ENCODE measurements around the gene HOXB2. TPM values are rescaled to one million over a fixed set of nuclear protein-coding genes. Genes with fewer than 3 reads are reported as not detected.

The HOXB2 gene
- total RNA-seq, 1 experiment from 2014 or later, result not detected

DNA sequence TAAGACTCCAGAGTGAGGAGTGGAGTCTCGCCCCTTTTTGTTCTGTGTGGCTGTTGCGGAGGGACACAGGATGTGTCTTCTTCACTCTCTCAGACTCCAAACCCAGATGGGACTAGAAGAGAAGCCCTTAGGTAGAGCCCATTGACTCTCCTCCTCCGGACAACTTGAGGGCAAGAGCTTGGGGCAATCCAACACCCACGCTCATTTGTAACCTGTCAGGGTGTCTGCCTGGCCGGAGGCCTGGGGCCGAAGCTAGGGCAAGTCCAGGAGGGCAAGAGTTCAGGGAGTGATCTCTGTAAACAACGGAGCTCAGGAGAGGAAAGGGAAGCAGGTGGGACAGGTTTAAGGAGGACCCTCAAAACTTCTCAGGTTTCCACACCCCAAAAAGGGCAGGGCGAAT lies 12.6 kb downstream of the HOXB2 start:
- H2AFZ ChIP-seq (ENCODE audit: low read length), result no peak overlapping the region
- no peak overlapping the region for H3K56ac ChIP-seq (ENCODE audit: insufficient read length, low read depth, low read length)
- no peaks in the 10 kb centered on the region for H3K79me2 ChIP-seq (ENCODE audit: insufficient read depth, low read length)
- H2BK5ac ChIP-seq (ENCODE audit: insufficient read length, low read length), result no peak overlapping the region
- H3K23ac ChIP-seq (ENCODE audit: insufficient read length, low read depth, low read length), result no peak overlapping the region
- no peak overlapping the region for H2AK5ac ChIP-seq (ENCODE audit: insufficient read length, low read length)
- no CpG with 5 or more reads among the region's 8 CpGs for WGBS (ENCODE audit: extremely low coverage, insufficient read length, low lambda C conversion rate)
- H3K9me3 ChIP-seq (ENCODE audit: control insufficient read depth, low read depth, low read length), result no peaks in the 10 kb centered on the region
- TF ChIP-seq, protein P1, sequence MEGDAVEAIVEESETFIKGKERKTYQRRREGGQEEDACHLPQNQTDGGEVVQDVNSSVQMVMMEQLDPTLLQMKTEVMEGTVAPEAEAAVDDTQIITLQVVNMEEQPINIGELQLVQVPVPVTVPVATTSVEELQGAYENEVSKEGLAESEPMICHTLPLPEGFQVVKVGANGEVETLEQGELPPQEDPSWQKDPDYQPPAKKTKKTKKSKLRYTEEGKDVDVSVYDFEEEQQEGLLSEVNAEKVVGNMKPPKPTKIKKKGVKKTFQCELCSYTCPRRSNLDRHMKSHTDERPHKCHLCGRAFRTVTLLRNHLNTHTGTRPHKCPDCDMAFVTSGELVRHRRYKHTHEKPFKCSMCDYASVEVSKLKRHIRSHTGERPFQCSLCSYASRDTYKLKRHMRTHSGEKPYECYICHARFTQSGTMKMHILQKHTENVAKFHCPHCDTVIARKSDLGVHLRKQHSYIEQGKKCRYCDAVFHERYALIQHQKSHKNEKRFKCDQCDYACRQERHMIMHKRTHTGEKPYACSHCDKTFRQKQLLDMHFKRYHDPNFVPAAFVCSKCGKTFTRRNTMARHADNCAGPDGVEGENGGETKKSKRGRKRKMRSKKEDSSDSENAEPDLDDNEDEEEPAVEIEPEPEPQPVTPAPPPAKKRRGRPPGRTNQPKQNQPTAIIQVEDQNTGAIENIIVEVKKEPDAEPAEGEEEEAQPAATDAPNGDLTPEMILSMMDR (conservative IDR thresholded peaks at IDR 0.05), result no peak
- no peak overlapping the region for H2BK15ac ChIP-seq (ENCODE audit: low read depth, low read length)
- no peak overlapping the region for H3K4ac ChIP-seq (ENCODE audit: low read depth, low read length)
- Mint-ChIP-seq H3K4me3 (no peak overlapping the region), H3K4me1 (peaks cover 23 to 39% of the 10 kb centered on the region in 2 experiments), H3K36me3 (ENCODE audit: insufficient read depth in 1 of 3, low read depth in 3 of 3) (no peaks in the 10 kb centered on the region), H3K27ac (no peak overlapping the region), H3K9me3 (peaks cover 0 to 3% of the 10 kb centered on the region in 2 experiments; a peak in 3 of 5 replicates), H3K27me3 (ENCODE audit: low read depth) (peaks cover 100% of the 10 kb centered on the region)
- peaks cover 50% of the 10 kb centered on the region; the same call in 1 of the 2 replicates for H3K27me3 ChIP-seq (ENCODE audit: insufficient read depth, low read length)
- no peak overlapping the region for H4K5ac ChIP-seq (ENCODE audit: insufficient read length, low read depth, low read length)
- no peak overlapping the region for H3K4me2 ChIP-seq (ENCODE audit: insufficient read depth, insufficient read length, low read length)
- H2BK12ac ChIP-seq (ENCODE audit: insufficient read length, low read depth, low read length), result no peak overlapping the region
- H3K79me1 ChIP-seq (ENCODE audit: insufficient read depth, low read depth, low read length, poor library complexity, severe bottlenecking), result no peaks in the 10 kb centered on the region
- no peak overlapping the region for H2BK20ac ChIP-seq (ENCODE audit: low read depth, low read length, poor library complexity, severe bottlenecking)
- no peak overlapping the region for H3T11ph ChIP-seq (ENCODE audit: low read length)
- no peak overlapping the region; the same call in 1 of the 2 replicates for H3K14ac ChIP-seq (ENCODE audit: insufficient read depth, low read length)
- no peak overlapping the region for H3K9ac ChIP-seq (ENCODE audit: extremely low read depth, insufficient read length, low read length)
- H4K20me1 ChIP-seq (ENCODE audit: control insufficient read depth, insufficient read depth, insufficient read length), result no peaks in the 10 kb centered on the region
- no peaks in the 10 kb centered on the region for H3K23me2 ChIP-seq (ENCODE audit: insufficient read length, low read depth, low read length, poor library complexity, severe bottlenecking)
- no peak overlapping the region for H2BK120ac ChIP-seq (ENCODE audit: low read depth, low read length, poor library complexity, severe bottlenecking)
- H4K8ac ChIP-seq (replicated peaks; ENCODE audit: insufficient read length, low read depth, low read length), result no peak overlapping the region
- no peak overlapping the region for H3K27ac ChIP-seq (ENCODE audit: insufficient read length, low read depth, low read length)
- H3K4me1 ChIP-seq (ENCODE audit: insufficient read depth, low read length), result peaks cover 8% of the 10 kb centered on the region; the same call in 1 of the 2 replicates
- no peak overlapping the region for H4K91ac ChIP-seq (ENCODE audit: insufficient read length, low read depth, low read length)
- no peak for DNase-seq
- no peak overlapping the region for H3K18ac ChIP-seq (ENCODE audit: insufficient read length, low read depth, low read length)
